GM10248 (cell line): ENCODE results near the gene MCTP1.
"Not testable (repeated sequence)": the region's sequence is repeated elsewhere in the genome, so short reads cannot be mapped to it uniquely, and the experiment has no call there.

Experiments used
- CTCF ChIA-PET: fragments of 300-600 bp; sonication (Branson Sonifier 250); formaldehyde crosslinking; extraction: SDS; loops from one replicate; lab custom pipeline; 2021; ENCODE audit warnings: antibody characterized with exemption; lab: Yijun Ruan, JAX
- POLR2A ChIA-PET: fragments of 350-650 bp; sonication (Branson Sonifier 250); formaldehyde crosslinking; extraction: SDS; loops from one replicate; lab custom pipeline; 2020; ENCODE audit warnings: antibody characterized with exemption; lab: Yijun Ruan, JAX
- DNase-seq: peaks from one replicate; pipeline ENCODE4 v3.0.0; 2012; ENCODE audit errors: extremely low spot score
- CTCF ChIP-seq: IDR thresholded peaks from 2 replicates; pipeline ENCODE4 v1.5.1; 2012; ENCODE audit warnings: mild to moderate bottlenecking, low read depth; ENCODE audit errors: extremely low read depth, missing control alignments, control extremely low read depth

MCTP1 gene

GRCh38 chr5:95018946-95019345 is 265.9 kb downstream of the MCTP1 start:
- CTCF ChIA-PET: no interaction called here
- TF ChIP-seq CTCF: no peak
- POLR2A ChIA-PET: no interaction called here
- no peak for DNase-seq

- no peak for TF ChIP-seq CTCF
- CTCF ChIA-PET: interaction anchor here (1.0 to 1.1 kb wide), 2 partner anchors 9 to 52 kb away, joined by 3 read pairs; no protein-coding TSS in a partner anchor
- POLR2A ChIA-PET: no interaction called here
Observed at GRCh38 chr5:95018511-95018910, 266.4 kb downstream of the MCTP1 start.

GRCh38 chr5:95009812-95010211 is 275.1 kb downstream of the MCTP1 start:
- POLR2A ChIA-PET: no interaction called here
- CTCF ChIA-PET: interaction anchor here (0.8 to 1.1 kb wide), 3 partner anchors 8 to 11 kb away, joined by 3 to 4 read pairs (median 3); no protein-coding TSS in a partner anchor
- TF ChIP-seq CTCF: no peak
- no peak for DNase-seq

More at GRCh38 chr5:95018511-95018910, 266.4 kb downstream of the MCTP1 start:
- DNase-seq: no peak

- no peak for DNase-seq
- ChIA-PET POLR2A (no interaction called here), CTCF (no interaction called here)
- TF ChIP-seq CTCF: no peak
Observed at GRCh38 chr5:95007921-95008597, 276.8 kb downstream of the MCTP1 start.

- CTCF ChIA-PET: interaction anchor here (2.6 kb wide), 1 partner anchor 17 kb away, joined by 11 read pairs; no protein-coding TSS in a partner anchor
- no peak for TF ChIP-seq CTCF
- DNase-seq: no peak
- POLR2A ChIA-PET: no interaction called here
Observed at GRCh38 chr5:95005811-95006210, 279.1 kb downstream of the MCTP1 start.

- POLR2A ChIA-PET: no interaction called here
- CTCF ChIA-PET: no interaction called here
- no peak for TF ChIP-seq CTCF
- no peak for DNase-seq
Observed at GRCh38 chr5:94998670-94999069, 286.2 kb downstream of the MCTP1 start.

GRCh38 chr5:94994537-94994936 is 290.4 kb downstream of the MCTP1 start:
- CTCF ChIA-PET: interaction anchor here (0.8 to 0.9 kb wide), 2 partner anchors 12 to 423 kb away, joined by 3 to 4 read pairs; no protein-coding TSS in a partner anchor
- POLR2A ChIA-PET, DNase-seq: not testable (repeated sequence)
